Measurements from ENCODE around the gene KCNMA1.

DNA sequence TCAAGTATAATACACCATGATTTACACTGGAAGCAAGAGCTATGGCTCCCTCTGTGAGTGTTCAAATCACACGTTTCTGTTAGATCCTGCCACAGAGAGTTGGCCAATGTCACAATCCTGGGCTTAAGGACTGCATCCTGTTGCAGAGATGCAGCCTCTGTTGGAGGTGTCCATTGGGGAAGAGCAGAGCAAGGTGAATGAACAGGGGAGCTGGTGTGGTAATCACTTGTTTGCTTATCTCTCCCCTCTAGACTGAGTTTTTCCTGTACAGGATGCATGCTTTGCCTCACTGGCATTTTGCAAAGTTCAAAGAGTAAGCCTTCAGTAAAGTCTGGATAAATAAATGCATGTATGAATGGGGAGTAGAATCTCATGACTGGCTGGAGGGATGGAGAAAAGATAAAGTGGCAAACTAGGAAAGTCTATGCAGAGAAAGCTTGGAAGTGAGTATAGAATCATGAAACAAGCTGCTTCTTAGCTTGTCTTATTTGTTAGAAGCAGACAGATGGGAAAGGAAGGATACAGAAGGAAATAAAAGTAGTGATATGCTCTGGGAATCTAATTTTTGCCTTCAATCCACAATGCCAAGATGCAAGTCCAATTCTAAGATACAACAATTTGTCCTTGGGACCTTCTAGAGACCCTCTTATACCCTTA, 605.9 kb downstream of the KCNMA1 start:
- TF ChIP-seq, protein P1, sequence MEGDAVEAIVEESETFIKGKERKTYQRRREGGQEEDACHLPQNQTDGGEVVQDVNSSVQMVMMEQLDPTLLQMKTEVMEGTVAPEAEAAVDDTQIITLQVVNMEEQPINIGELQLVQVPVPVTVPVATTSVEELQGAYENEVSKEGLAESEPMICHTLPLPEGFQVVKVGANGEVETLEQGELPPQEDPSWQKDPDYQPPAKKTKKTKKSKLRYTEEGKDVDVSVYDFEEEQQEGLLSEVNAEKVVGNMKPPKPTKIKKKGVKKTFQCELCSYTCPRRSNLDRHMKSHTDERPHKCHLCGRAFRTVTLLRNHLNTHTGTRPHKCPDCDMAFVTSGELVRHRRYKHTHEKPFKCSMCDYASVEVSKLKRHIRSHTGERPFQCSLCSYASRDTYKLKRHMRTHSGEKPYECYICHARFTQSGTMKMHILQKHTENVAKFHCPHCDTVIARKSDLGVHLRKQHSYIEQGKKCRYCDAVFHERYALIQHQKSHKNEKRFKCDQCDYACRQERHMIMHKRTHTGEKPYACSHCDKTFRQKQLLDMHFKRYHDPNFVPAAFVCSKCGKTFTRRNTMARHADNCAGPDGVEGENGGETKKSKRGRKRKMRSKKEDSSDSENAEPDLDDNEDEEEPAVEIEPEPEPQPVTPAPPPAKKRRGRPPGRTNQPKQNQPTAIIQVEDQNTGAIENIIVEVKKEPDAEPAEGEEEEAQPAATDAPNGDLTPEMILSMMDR (IDR thresholded peaks at IDR 0.05): no peak
- no peak for TF ChIP-seq EZH2 (IDR thresholded peaks at IDR 0.05; ENCODE audit: borderline replicate concordance, insufficient read depth, low read depth, low read length, poor library complexity, severe bottlenecking)

Measured in B cell (primary cell).